ENCODE data around the gene CCDC61.

Gene CCDC61

GRCh38 chr19:45985321-45985720 lies 9.9 kb upstream of the CCDC61 start:
- H2AFZ ChIP-seq (ENCODE audit: low read depth, low read length): no peak overlapping the region

GRCh38 chr19:45990113-45990728 lies 5.0 kb upstream of the CCDC61 start:
- Histone ChIP-seq H3K27me3 (ENCODE audit: low read depth, low read length) (peaks cover 11% of the 10 kb centered on the region; the same call in 1 of the 2 replicates), H3K79me2 (ENCODE audit: low read length) (no peaks in the 10 kb centered on the region), H3K9me3 (ENCODE audit: insufficient read depth, low read length) (no peaks in the 10 kb centered on the region), H3K9ac (ENCODE audit: low read length) (no peak overlapping the region), H3K4me3 (ENCODE audit: low read length) (no peak overlapping the region), H3K4me2 (ENCODE audit: low read length) (no peak overlapping the region), H3K27ac (ENCODE audit: low read length) (no peak overlapping the region), H3K36me3 (replicated peaks; ENCODE audit: low read depth, low read length) (no peaks in the 10 kb centered on the region), H4K20me1 (ENCODE audit: insufficient read depth, low read length) (no peaks in the 10 kb centered on the region), H3K4me1 (ENCODE audit: low read length) (peaks cover 3% of the 10 kb centered on the region; the same call in 1 of the 2 replicates), H2AFZ (ENCODE audit: low read depth, low read length) (no peak overlapping the region)
- TF ChIP-seq EZH2phosphoT487 (IDR thresholded peaks at IDR 0.05; ENCODE audit: low read depth) (no peak), CTCF (IDR thresholded peaks at IDR 0.05; ENCODE audit: low read depth, low read length) (no peak)

More at GRCh38 chr19:45985321-45985720, 9.9 kb upstream of the CCDC61 start:
- no peak overlapping the region for H3K4me2 ChIP-seq (ENCODE audit: low read length)
- no peak overlapping the region for H3K9ac ChIP-seq (ENCODE audit: low read length)
- TF ChIP-seq CTCF (IDR thresholded peaks at IDR 0.05; ENCODE audit: low read depth, low read length) (no peak), EZH2phosphoT487 (IDR thresholded peaks at IDR 0.05; ENCODE audit: low read depth) (no peak)
- no peaks in the 10 kb centered on the region for H3K4me1 ChIP-seq (ENCODE audit: low read length)
- H4K20me1 ChIP-seq (ENCODE audit: insufficient read depth, low read length): no peaks in the 10 kb centered on the region
- H3K36me3 ChIP-seq (replicated peaks; ENCODE audit: low read depth, low read length): no peaks in the 10 kb centered on the region
- no peaks in the 10 kb centered on the region for H3K79me2 ChIP-seq (ENCODE audit: low read length)
- no peaks in the 10 kb centered on the region for H3K9me3 ChIP-seq (ENCODE audit: insufficient read depth, low read length)
- no peak overlapping the region for H3K4me3 ChIP-seq (ENCODE audit: low read length)
- H3K27ac ChIP-seq (ENCODE audit: low read length): no peak overlapping the region
- H3K27me3 ChIP-seq (ENCODE audit: low read depth, low read length): peaks cover 9% of the 10 kb centered on the region; the same call in 1 of the 2 replicates

- Histone ChIP-seq H3K9ac (ENCODE audit: low read length) (peak overlapping the region; percentile 71), H3K4me2 (ENCODE audit: low read length) (peak overlapping the region; percentile 70), H3K4me3 (ENCODE audit: low read length) (peak overlapping the region; percentile 80), H4K20me1 (ENCODE audit: insufficient read depth, low read length) (no peaks in the 10 kb centered on the region), H3K27me3 (ENCODE audit: low read depth, low read length) (peaks cover 6% of the 10 kb centered on the region; the same call in 1 of the 2 replicates), H3K79me2 (ENCODE audit: low read length) (peaks cover 7% of the 10 kb centered on the region), H2AFZ (ENCODE audit: low read depth, low read length) (peak overlapping the region; percentile 91), H3K36me3 (replicated peaks; ENCODE audit: low read depth, low read length) (peaks cover 5% of the 10 kb centered on the region), H3K9me3 (ENCODE audit: insufficient read depth, low read length) (no peaks in the 10 kb centered on the region), H3K27ac (ENCODE audit: low read length) (no peak overlapping the region), H3K4me1 (ENCODE audit: low read length) (peaks cover 7% of the 10 kb centered on the region)
- TF ChIP-seq CTCF (IDR thresholded peaks at IDR 0.05; ENCODE audit: low read depth, low read length) (no peak), EZH2phosphoT487 (IDR thresholded peaks at IDR 0.05; ENCODE audit: low read depth) (no peak)
These were observed 740 bp upstream of the CCDC61 start for GRCh38 chr19:45994456-45994997.

GRCh38 chr19:45995715-45996385 lies 583 bp downstream of the CCDC61 start:
- TF ChIP-seq EZH2phosphoT487 (IDR thresholded peaks at IDR 0.05; ENCODE audit: low read depth): no peak
- no peak for TF ChIP-seq CTCF (IDR thresholded peaks at IDR 0.05; ENCODE audit: low read depth, low read length)

More at GRCh38 chr19:45995715-45996385, 583 bp downstream of the CCDC61 start:
- Histone ChIP-seq H3K36me3 (replicated peaks; ENCODE audit: low read depth, low read length) (peaks cover 5% of the 10 kb centered on the region), H4K20me1 (ENCODE audit: insufficient read depth, low read length) (no peaks in the 10 kb centered on the region), H3K4me1 (ENCODE audit: low read length) (peaks cover 7% of the 10 kb centered on the region), H3K79me2 (ENCODE audit: low read length) (peaks cover 7% of the 10 kb centered on the region), H3K4me3 (ENCODE audit: low read length) (peak overlapping the region; percentile 86), H2AFZ (ENCODE audit: low read depth, low read length) (peak overlapping the region; percentile 61; the same call in 1 of the 2 replicates), H3K9ac (ENCODE audit: low read length) (peak overlapping the region; percentile 82), H3K27me3 (ENCODE audit: low read depth, low read length) (no peaks in the 10 kb centered on the region), H3K9me3 (ENCODE audit: insufficient read depth, low read length) (no peaks in the 10 kb centered on the region), H3K27ac (ENCODE audit: low read length) (no peak overlapping the region), H3K4me2 (ENCODE audit: low read length) (peak overlapping the region; percentile 82)

All from OCI-LY3 (cell line).